SK-N-SH treated with all-trans-retinoic acid at 6 μM for 48 hours (cell line): ENCODE data around the gene PRR5.

Source experiments
- ATAC-seq: fragments of 200-7000 bp; cut with Tn5 transposase; 3 replicates; pipeline ENCODE4 v1.9.1; 2020; ENCODE audit warnings: mild to moderate bottlenecking, moderate library complexity
- ARNTL ChIP-seq: fragments of 450-650 bp; formaldehyde crosslinking; IDR thresholded peaks from 2 replicates; pipeline ENCODE4 v1.5.0; 2020; ENCODE audit warnings: low read depth, mild to moderate bottlenecking, moderate library complexity, borderline replicate concordance
- BACH2 ChIP-seq: fragments of 250-450 bp; sonication (Bioruptor Pico); IDR thresholded peaks from 2 replicates; pipeline ENCODE4 v1.9.0; 2021; ENCODE audit warnings: mild to moderate bottlenecking, borderline replicate concordance
- CSDC2 ChIP-seq: fragments of 250-450 bp; sonication (Bioruptor Pico); IDR thresholded peaks from 2 replicates; pipeline ENCODE4 v1.5.0; 2020; ENCODE audit warnings: mild to moderate bottlenecking, moderate library complexity
- ESRRG ChIP-seq: fragments of 250-450 bp; sonication (Bioruptor Pico); IDR thresholded peaks from 2 replicates; pipeline ENCODE4 v1.6.1; 2021; ENCODE audit warnings: mild to moderate bottlenecking
- GLIS3 ChIP-seq: fragments of 250-450 bp; sonication (Bioruptor Pico); IDR thresholded peaks from 2 replicates; pipeline ENCODE4 v1.5.0; 2020; ENCODE audit warnings: mild to moderate bottlenecking, moderate library complexity
- ISL1 ChIP-seq: fragments of 250-450 bp; sonication (Bioruptor Pico); IDR thresholded peaks from 2 replicates; pipeline ENCODE4 v2.1.2; 2022; ENCODE audit warnings: mild to moderate bottlenecking, moderate library complexity
- OSR1 ChIP-seq: fragments of 250-450 bp; sonication (Bioruptor Pico); IDR thresholded peaks from 2 replicates; pipeline ENCODE4 v1.8.0; 2022; ENCODE audit warnings: moderate library complexity, mild to moderate bottlenecking, inconsistent platforms
- PPARA ChIP-seq: fragments of 250-450 bp; sonication (Bioruptor Pico); IDR thresholded peaks from 2 replicates; pipeline ENCODE4 v1.5.0; 2020; ENCODE audit warnings: mild to moderate bottlenecking, borderline replicate concordance
- RARB ChIP-seq: fragments of 250-450 bp; sonication (Bioruptor Pico); IDR thresholded peaks from 2 replicates; pipeline ENCODE4 v1.8.0; 2021; ENCODE audit warnings: mild to moderate bottlenecking, moderate library complexity
- SNAI2 ChIP-seq: fragments of 250-450 bp; sonication (Bioruptor Pico); IDR thresholded peaks from 2 replicates; pipeline ENCODE4 v1.5.0; 2020; ENCODE audit warnings: mild to moderate bottlenecking, moderate library complexity
- TCF4 ChIP-seq: fragments of 250-450 bp; sonication (Bioruptor Pico); IDR thresholded peaks from 2 replicates; pipeline ENCODE4 v1.8.0; 2021; ENCODE audit warnings: mild to moderate bottlenecking, moderate library complexity, borderline replicate concordance
- TOX ChIP-seq: fragments of 250-450 bp; sonication (Bioruptor Pico); IDR thresholded peaks from 2 replicates; pipeline ENCODE4 v1.8.0; 2021; ENCODE audit warnings: mild to moderate bottlenecking, moderate library complexity, borderline replicate concordance
- ZC3H10 ChIP-seq: fragments of 250-450 bp; sonication (Bioruptor Pico); IDR thresholded peaks from 2 replicates; pipeline ENCODE4 v1.5.1; 2021; ENCODE audit warnings: mild to moderate bottlenecking, moderate library complexity
- ZFP3 ChIP-seq: fragments of 250-450 bp; sonication (Bioruptor Pico); IDR thresholded peaks from 2 replicates; pipeline ENCODE4 v1.5.0; 2020; ENCODE audit warnings: mild to moderate bottlenecking, moderate library complexity
- ZFP30 ChIP-seq: fragments of 450-650 bp; formaldehyde crosslinking; IDR thresholded peaks from 2 replicates; pipeline ENCODE4 v1.5.0; 2022; ENCODE audit warnings: mild to moderate bottlenecking, moderate library complexity
- ZNF565 ChIP-seq: fragments of 450-650 bp; formaldehyde crosslinking; conservative IDR thresholded peaks from 2 replicates; pipeline ENCODE4 v1.5.0; 2020; ENCODE audit warnings: low read depth, mild to moderate bottlenecking, moderate library complexity
- ZNF70 ChIP-seq: fragments of 450-650 bp; formaldehyde crosslinking; IDR thresholded peaks from 2 replicates; pipeline ENCODE4 v1.5.0; 2020; ENCODE audit warnings: mild to moderate bottlenecking, moderate library complexity
- ZNF8 ChIP-seq: fragments of 450-650 bp; formaldehyde crosslinking; IDR thresholded peaks from 2 replicates; pipeline ENCODE4 v1.5.0; 2020; ENCODE audit warnings: mild to moderate bottlenecking, moderate library complexity
- TF ChIP-seq, protein P1 (sequence below): fragments of 250-450 bp; sonication (Bioruptor Pico); IDR thresholded peaks from 2 replicates; pipeline ENCODE4 v1.5.1; 2021; ENCODE audit warnings: mild to moderate bottlenecking, moderate library complexity
- TF ChIP-seq, protein P2 (sequence below): fragments of 250-450 bp; sonication (Bioruptor Pico); IDR thresholded peaks from 2 replicates; pipeline ENCODE4 v1.8.0; 2021; ENCODE audit warnings: low read depth, mild to moderate bottlenecking, moderate library complexity, borderline replicate concordance
- TF ChIP-seq, protein P3 (sequence below): fragments of 250-450 bp; sonication (Bioruptor Pico); IDR thresholded peaks from 2 replicates; pipeline ENCODE4 v1.5.0; 2020; ENCODE audit warnings: mild to moderate bottlenecking, moderate library complexity
- TF ChIP-seq, protein P4 (sequence below): fragments of 250-450 bp; sonication (Bioruptor Pico); IDR thresholded peaks from 2 replicates; pipeline ENCODE4 v1.5.1; 2020; ENCODE audit warnings: low read depth, mild to moderate bottlenecking, moderate library complexity

Gene PRR5

DNA sequence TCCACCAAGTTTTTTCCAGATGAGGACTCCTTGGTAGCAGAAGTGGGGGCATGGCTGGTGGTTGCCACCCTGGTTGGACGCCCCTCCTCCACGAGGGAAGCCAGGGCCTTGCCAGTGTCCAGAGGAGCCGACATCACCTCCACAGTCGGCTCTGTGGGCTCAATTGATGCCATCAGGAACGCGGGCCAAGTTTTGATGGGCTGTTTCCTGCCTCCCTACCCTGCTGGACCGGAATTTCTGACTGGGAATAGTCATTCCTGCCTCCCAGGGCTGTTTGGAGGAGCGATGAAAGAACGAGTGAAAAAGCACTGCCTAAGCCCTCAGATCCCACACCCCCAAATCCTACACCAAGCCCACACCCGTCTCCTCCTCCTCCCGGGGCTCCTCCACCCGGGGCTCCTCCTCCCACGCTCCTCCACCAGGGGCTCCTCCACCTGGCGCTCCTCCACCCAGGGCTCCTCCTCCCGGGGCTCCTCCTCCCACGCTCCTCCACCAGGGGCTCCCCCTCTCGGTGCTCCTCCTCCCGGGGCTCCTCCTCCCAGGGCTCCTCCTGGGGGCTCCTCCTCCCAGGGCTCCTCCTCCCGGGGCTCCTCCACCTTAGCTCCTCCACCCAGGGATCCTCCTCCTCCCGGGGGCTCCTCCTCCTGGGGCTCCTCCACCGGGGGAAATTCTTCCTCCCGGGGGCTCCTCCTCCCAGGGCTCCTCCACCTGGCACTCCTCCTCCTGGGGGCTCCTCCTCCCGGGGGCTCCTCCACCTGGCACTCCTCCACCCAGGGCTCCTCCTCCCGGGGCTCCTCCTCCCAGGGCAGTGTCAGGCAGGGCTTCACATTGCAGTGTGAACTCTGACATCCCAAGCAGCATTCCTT, 10.0 kb upstream of the PRR5 start:
- TF ChIP-seq ZNF70 (CRISPR knock-in tag) (0 out of 2 replicates have a peak, but pooled peaks have one; percentile 24), OSR1 (no peak), GLIS3 (CRISPR knock-in tag) (no peak), SNAI2 (no peak)
- no peak for ATAC-seq

DNA sequence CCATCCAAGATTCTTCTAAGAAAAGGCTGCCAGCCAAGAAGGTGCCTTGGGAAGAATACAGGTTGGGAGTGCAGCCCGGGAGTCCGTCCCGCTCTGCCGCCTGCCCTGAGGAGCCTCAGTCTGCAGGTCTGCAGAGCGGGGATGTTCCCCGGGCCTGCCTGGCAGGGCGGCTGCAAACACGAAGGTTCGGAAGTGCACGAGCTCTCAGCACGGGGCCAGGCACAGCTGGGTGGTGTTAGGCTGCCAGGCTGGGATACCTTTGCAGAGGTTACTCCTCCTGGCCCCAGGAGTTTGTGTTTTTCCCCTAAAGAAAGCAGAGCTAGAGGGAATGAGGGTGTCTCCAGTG, 9.4 kb upstream of the PRR5 start:
- no peak for TF ChIP-seq ZNF8
- no peak for TF ChIP-seq ZNF565 (CRISPR knock-in tag)
- TF ChIP-seq CSDC2, result no peak
- no peak for TF ChIP-seq ZC3H10 (CRISPR knock-in tag)

DNA sequence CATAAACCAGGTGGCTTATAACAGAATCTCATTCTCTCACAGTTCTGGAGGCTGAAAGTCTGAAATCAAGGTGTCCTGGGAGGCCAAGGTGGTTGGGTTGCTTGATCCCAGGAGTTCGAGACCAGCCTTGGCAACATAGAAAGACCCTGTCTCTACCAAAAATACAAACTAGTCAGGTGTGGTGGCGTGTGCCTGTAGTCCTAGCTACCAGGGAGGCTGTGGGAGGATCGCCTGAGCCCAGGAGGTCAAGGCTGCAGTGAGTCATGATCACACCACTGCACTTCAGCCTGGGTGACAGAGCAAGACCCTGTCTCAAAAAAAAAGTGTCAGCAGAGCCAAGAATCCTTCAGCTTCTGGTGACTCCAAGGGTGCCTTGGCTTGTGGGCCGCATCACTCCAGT, 8.9 kb upstream of the PRR5 start:
- no peak for TF ChIP-seq TOX
- TF ChIP-seq ISL1, result no peak
- TF ChIP-seq, protein P1, sequence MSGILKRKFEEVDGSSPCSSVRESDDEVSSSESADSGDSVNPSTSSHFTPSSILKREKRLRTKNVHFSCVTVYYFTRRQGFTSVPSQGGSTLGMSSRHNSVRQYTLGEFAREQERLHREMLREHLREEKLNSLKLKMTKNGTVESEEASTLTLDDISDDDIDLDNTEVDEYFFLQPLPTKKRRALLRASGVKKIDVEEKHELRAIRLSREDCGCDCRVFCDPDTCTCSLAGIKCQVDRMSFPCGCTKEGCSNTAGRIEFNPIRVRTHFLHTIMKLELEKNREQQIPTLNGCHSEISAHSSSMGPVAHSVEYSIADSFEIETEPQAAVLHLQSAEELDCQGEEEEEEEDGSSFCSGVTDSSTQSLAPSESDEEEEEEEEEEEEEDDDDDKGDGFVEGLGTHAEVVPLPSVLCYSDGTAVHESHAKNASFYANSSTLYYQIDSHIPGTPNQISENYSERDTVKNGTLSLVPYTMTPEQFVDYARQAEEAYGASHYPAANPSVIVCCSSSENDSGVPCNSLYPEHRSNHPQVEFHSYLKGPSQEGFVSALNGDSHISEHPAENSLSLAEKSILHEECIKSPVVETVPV (CRISPR knock-in tag), result no peak
- TF ChIP-seq ZNF565 (CRISPR knock-in tag), result no peak
- no peak for TF ChIP-seq PPARA
- no peak for TF ChIP-seq ESRRG (CRISPR knock-in tag)
- TF ChIP-seq, protein P2, sequence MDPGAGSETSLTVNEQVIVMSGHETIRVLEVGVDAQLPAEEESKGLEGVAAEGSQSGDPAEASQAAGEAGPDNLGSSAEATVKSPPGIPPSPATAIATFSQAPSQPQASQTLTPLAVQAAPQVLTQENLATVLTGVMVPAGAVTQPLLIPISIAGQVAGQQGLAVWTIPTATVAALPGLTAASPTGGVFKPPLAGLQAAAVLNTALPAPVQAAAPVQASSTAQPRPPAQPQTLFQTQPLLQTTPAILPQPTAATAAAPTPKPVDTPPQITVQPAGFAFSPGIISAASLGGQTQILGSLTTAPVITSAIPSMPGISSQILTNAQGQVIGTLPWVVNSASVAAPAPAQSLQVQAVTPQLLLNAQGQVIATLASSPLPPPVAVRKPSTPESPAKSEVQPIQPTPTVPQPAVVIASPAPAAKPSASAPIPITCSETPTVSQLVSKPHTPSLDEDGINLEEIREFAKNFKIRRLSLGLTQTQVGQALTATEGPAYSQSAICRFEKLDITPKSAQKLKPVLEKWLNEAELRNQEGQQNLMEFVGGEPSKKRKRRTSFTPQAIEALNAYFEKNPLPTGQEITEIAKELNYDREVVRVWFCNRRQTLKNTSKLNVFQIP (CRISPR knock-in tag), result no peak
- no peak for TF ChIP-seq ZFP3 (CRISPR knock-in tag)
- no peak for TF ChIP-seq ZC3H10 (CRISPR knock-in tag)
- TF ChIP-seq GLIS3 (CRISPR knock-in tag), result no peak
- no peak for TF ChIP-seq CSDC2
- no peak for TF ChIP-seq ARNTL
- TF ChIP-seq SNAI2, result no peak

More for the DNA sequence above, 9.4 kb upstream of the PRR5 start:
- ATAC-seq, result no peak

DNA sequence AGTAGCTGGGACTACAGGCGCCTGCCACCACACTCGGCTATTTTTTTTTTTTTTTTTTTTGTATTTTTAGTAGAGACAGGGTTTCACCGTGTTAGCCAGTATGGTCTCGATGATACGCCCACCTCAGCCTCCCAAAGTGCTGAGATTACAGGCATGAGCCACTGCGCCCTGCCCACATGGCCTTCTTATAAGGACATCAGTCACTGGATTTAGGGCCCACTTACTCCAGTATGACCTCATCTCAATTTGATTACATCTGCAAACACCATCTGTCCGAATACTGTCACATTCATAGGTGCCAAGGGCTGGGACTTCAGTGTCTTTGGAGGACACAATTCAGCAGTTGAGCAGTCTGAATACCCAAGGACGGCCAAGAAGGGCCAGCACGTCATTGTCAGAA, 8.2 kb upstream of the PRR5 start:
- TF ChIP-seq ZFP30 (CRISPR knock-in tag), result no peak
- no peak for TF ChIP-seq OSR1
- TF ChIP-seq TCF4 (CRISPR knock-in tag), result no peak
- TF ChIP-seq ZFP3 (CRISPR knock-in tag), result no peak
- no peak for TF ChIP-seq BACH2 (CRISPR knock-in tag)
- TF ChIP-seq TOX, result no peak
- TF ChIP-seq, protein P3, sequence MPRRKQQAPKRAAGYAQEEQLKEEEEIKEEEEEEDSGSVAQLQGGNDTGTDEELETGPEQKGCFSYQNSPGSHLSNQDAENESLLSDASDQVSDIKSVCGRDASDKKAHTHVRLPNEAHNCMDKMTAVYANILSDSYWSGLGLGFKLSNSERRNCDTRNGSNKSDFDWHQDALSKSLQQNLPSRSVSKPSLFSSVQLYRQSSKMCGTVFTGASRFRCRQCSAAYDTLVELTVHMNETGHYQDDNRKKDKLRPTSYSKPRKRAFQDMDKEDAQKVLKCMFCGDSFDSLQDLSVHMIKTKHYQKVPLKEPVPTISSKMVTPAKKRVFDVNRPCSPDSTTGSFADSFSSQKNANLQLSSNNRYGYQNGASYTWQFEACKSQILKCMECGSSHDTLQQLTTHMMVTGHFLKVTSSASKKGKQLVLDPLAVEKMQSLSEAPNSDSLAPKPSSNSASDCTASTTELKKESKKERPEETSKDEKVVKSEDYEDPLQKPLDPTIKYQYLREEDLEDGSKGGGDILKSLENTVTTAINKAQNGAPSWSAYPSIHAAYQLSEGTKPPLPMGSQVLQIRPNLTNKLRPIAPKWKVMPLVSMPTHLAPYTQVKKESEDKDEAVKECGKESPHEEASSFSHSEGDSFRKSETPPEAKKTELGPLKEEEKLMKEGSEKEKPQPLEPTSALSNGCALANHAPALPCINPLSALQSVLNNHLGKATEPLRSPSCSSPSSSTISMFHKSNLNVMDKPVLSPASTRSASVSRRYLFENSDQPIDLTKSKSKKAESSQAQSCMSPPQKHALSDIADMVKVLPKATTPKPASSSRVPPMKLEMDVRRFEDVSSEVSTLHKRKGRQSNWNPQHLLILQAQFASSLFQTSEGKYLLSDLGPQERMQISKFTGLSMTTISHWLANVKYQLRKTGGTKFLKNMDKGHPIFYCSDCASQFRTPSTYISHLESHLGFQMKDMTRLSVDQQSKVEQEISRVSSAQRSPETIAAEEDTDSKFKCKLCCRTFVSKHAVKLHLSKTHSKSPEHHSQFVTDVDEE (CRISPR knock-in tag), result no peak
- TF ChIP-seq ISL1, result no peak
- no peak for TF ChIP-seq ARNTL
- TF ChIP-seq GLIS3 (CRISPR knock-in tag), result no peak
- TF ChIP-seq SNAI2, result no peak
- TF ChIP-seq, protein P4, sequence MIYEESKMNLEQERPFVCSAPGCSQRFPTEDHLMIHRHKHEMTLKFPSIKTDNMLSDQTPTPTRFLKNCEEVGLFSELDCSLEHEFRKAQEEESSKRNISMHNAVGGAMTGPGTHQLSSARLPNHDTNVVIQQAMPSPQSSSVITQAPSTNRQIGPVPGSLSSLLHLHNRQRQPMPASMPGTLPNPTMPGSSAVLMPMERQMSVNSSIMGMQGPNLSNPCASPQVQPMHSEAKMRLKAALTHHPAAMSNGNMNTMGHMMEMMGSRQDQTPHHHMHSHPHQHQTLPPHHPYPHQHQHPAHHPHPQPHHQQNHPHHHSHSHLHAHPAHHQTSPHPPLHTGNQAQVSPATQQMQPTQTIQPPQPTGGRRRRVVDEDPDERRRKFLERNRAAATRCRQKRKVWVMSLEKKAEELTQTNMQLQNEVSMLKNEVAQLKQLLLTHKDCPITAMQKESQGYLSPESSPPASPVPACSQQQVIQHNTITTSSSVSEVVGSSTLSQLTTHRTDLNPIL, result no peak
- TF ChIP-seq ZC3H10 (CRISPR knock-in tag), result no peak
- no peak for TF ChIP-seq PPARA
- TF ChIP-seq ESRRG (CRISPR knock-in tag), result no peak
- TF ChIP-seq, protein P1 (CRISPR knock-in tag), result no peak
- TF ChIP-seq ZNF70 (CRISPR knock-in tag), result no peak
- no peak for TF ChIP-seq RARB (CRISPR knock-in tag)
- no peak for ATAC-seq

More for the DNA sequence above, 8.9 kb upstream of the PRR5 start:
- ATAC-seq, result no peak
